ENCODE data around the gene NEXN. TPM values are rescaled to one million over a fixed set of nuclear protein-coding genes. Genes with fewer than 3 reads are reported as not detected.

NEXN gene
- total RNA-seq: 10 to 100 TPM in 1 of 2 donors, 1 to 10 TPM in 1; 1.0 to 10.9 TPM

- Histone ChIP-seq H3K9me3 (no peaks in the 10 kb centered on the region), H3K27ac (peak within 1 kb of the TSS; percentile 65), H3K4me3 (peak within 1 kb of the TSS; percentile 47), H3K9ac (ENCODE audit: low read depth in 2 of 2, low read length in 2 of 2) (peak within 1 kb of the TSS; percentile 63 to 66), H3K27me3 (no peaks in the 10 kb centered on the region), H3K4me1 (no peaks in the 10 kb centered on the region), H3K36me3 (no peaks in the 10 kb centered on the region)
- no peak for TF ChIP-seq CTCF (IDR thresholded peaks at IDR 0.05)
- peak; percentile 38 for DNase-seq
- intact Hi-C loops (cut with DNase I): loop anchor here (5.0 kb wide), 1 partner anchor 56 kb away; no protein-coding TSS in a partner anchor
Observed at GRCh38 chr1:77888081-77888780, at the start of gene NEXN. TSS of gene NEXN (plus strand) at chr1:77888624. CDS start at chr1:77916107, 27,483 bp downstream.

GRCh38 chr1:77841574-77841973, 46.9 kb upstream of the NEXN start:
- no peaks in the 10 kb centered on the region for H3K36me3 ChIP-seq
- no peak overlapping the region for H3K27ac ChIP-seq
- H3K27me3 ChIP-seq: no peaks in the 10 kb centered on the region
- H3K4me3 ChIP-seq: no peak overlapping the region
- intact Hi-C loops (cut with DNase I): no loop called here
- TF ChIP-seq CTCF (IDR thresholded peaks at IDR 0.05): no peak
- no peaks in the 10 kb centered on the region for H3K9me3 ChIP-seq
- no peak overlapping the region for H3K9ac ChIP-seq (ENCODE audit: low read depth in 2 of 2, low read length in 2 of 2)
- DNase-seq: no peak
- no peaks in the 10 kb centered on the region for H3K4me1 ChIP-seq

- DNase-seq: no peak
- no peak for TF ChIP-seq CTCF (IDR thresholded peaks at IDR 0.05)
- H3K9ac ChIP-seq (ENCODE audit: low read depth in 2 of 2, low read length in 2 of 2): no peak overlapping the region
- no peaks in the 10 kb centered on the region for H3K9me3 ChIP-seq
- no peak overlapping the region for H3K4me3 ChIP-seq
- intact Hi-C loops (cut with DNase I): no loop called here
- H3K36me3 ChIP-seq: no peaks in the 10 kb centered on the region
- H3K27ac ChIP-seq: no peak overlapping the region
- no peaks in the 10 kb centered on the region for H3K4me1 ChIP-seq
- no peaks in the 10 kb centered on the region for H3K27me3 ChIP-seq
Observed at GRCh38 chr1:77845951-77846350, 42.5 kb upstream of the NEXN start.

GRCh38 chr1:77846966-77847365, 41.5 kb upstream of the NEXN start:
- Histone ChIP-seq H3K4me1 (no peaks in the 10 kb centered on the region), H3K9me3 (no peaks in the 10 kb centered on the region), H3K27ac (no peak overlapping the region), H3K36me3 (no peaks in the 10 kb centered on the region), H3K27me3 (no peaks in the 10 kb centered on the region), H3K4me3 (no peak overlapping the region), H3K9ac (ENCODE audit: low read depth in 2 of 2, low read length in 2 of 2) (no peak overlapping the region)
- no peak for DNase-seq
- no peak for TF ChIP-seq CTCF (IDR thresholded peaks at IDR 0.05)
- intact Hi-C loops (cut with DNase I): no loop called here

- intact Hi-C loops (cut with DNase I): no loop called here
- no peak overlapping the region for H3K9ac ChIP-seq (ENCODE audit: low read depth in 2 of 2, low read length in 2 of 2)
- H3K27me3 ChIP-seq: no peaks in the 10 kb centered on the region
- no peaks in the 10 kb centered on the region for H3K9me3 ChIP-seq
- no peak overlapping the region for H3K4me3 ChIP-seq
- no peaks in the 10 kb centered on the region for H3K36me3 ChIP-seq
- H3K27ac ChIP-seq: no peak overlapping the region
- H3K4me1 ChIP-seq: no peaks in the 10 kb centered on the region
- no peak for DNase-seq
- no peak for TF ChIP-seq CTCF (IDR thresholded peaks at IDR 0.05)
Observed at GRCh38 chr1:77847621-77848080, 40.8 kb upstream of the NEXN start.

Measured in colonic mucosa (tissue), 4 donors.